HG02852 (cell line): ENCODE measurements around the gene SORBS1.

ENCODE experiments used
- ATAC-seq: cut with Tn5 transposase; IDR thresholded peaks from one replicate; pipeline ENCODE4 v1.9.1; 2021; ENCODE audit warnings: mild to moderate bottlenecking, moderate library complexity; ENCODE audit not compliant: unreplicated experiment

The SORBS1 gene

DNA sequence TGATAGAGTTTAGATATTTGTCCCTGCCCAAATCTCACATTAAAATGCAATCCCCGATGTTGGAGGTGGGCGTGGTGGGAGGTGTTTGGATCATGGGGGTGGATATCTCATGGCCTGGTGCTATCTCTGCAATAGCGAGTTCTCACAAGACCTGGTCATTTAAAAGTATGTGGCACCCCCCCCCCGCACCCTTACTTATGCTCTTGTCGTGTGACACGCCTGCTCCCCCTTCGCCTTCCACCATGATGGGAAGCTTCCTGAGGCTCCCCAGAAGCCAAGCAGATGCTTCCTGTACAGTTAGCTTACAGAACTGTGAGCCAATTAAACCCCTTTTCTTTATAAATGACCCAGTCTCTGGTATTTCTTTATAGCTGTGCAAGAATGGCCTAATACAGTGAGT is 118.8 kb downstream of the SORBS1 start:
- ATAC-seq: no peak

DNA sequence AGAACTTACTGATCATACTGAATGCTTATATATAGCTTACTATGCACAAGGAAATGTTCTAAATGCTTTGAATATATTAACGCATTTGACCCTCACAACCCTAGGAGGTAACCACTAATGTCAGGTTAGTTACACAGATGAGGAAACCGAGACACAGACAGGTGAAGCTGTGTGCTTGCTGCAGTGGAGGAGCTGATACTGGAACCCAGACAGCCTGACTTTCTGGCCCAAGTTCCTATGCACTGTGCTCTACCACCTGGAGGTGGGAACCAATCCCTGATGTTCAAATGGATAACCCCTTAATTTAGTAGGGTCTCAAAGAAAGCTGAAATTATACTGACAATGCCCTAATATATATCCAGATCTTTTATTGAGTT is 119.6 kb downstream of the SORBS1 start:
- ATAC-seq: peak; percentile 38

DNA sequence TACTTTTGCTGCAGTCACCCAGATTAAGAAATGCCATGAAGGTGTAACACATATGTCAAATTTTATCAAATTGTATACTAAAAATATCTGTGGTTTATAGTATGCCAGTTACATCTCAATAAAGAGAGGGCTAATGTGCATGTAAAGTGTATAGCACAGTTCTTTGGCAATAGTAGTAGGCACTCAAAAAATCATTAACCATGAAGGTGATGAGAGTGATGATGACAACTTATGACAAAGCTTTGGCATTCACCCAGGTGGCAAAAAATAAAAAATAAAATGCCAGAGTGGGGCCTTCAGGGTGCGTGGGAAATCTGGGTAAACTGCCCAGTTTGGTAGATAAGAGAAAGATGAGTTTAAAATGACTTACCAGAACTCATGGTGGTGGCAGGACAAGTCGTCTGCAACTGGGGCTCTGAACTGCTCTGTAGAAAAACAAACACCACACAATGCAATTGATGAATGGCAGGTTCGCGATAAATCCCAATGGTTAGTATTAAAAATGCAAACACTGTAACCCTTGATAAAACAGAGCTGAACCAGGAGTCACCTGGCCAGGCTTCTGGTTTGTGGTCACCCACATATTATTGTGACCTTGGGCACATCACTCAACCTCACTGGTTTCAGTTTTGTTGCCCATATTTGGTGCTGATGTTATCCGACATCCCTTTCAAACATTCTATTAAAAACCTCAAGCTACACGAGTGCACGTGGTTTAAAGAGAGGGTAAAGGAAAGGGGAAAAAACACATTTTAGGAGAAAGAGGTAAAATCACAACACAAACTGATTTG is 120.2 kb downstream of the SORBS1 start:
- peak; percentile 85 for ATAC-seq

DNA sequence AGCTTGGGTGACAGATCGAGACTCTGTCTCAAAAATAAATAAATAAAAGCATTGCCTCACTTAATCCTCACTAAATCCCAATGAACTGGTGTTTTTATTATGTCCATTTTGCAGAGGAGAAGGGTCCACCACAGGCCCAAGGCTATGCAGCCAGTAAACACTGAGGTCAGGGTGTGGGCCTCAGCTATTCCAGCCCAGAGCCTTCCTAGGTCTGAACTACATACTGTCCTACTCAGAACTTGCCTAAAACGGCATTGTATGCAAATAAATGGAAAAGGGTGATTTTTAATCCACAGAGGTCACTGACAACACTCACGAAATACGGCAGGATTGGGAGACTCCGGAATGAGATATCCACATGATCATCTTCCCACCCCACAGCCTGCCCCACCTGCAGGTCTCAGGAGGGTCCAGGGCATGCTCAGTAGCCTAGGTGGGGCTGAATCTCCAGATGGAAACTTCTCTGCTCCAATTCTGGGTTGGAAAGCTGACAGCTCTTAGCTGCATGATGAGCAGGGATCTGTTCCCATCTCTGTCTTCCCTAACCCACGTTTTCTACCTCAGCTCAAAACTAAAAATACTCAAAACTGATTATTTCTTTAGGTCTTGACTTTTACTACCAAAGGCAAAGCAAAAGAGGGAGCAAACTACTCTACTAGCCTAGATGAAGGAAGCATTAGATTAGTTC is 121.0 kb downstream of the SORBS1 start:
- ATAC-seq: no peak

DNA sequence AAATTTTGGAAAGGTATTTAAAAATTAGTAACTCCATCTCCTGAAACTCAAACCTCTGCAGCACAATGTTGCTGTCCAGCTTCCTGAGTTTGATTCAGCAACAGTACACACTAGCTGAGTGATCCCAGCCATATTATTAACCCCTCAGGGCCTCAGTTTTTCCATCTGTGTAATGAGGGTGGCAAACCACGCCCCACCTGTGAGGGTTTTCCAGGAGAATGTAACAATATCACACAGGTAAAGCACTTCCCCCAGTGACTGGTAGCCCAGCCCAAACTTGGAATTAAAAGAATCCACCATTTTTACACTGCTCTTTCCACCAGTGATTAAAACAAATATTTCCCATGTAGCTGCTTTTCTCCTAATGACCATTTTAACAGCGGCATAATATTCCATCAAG is 122.4 kb downstream of the SORBS1 start:
- no peak for ATAC-seq

DNA sequence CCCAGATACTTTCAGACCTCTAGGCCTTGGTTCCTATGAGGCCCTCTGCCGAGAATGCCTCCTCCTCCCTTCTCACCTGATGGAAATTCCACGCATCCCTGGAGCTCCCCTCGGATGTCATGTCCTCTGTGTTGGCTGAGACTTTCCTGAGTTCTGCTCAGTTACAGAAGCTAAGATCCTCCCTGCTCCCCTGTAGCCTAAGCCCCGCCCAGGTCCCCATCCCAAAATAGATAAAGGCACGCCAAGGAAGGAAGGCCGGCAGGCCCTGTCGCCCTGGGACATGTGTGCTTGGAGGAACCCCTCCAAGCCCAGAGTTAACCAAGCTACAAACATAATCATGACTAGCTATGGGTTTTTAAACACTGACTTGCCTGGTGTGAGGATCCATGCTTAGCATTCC is 123.5 kb downstream of the SORBS1 start:
- no peak for ATAC-seq

DNA sequence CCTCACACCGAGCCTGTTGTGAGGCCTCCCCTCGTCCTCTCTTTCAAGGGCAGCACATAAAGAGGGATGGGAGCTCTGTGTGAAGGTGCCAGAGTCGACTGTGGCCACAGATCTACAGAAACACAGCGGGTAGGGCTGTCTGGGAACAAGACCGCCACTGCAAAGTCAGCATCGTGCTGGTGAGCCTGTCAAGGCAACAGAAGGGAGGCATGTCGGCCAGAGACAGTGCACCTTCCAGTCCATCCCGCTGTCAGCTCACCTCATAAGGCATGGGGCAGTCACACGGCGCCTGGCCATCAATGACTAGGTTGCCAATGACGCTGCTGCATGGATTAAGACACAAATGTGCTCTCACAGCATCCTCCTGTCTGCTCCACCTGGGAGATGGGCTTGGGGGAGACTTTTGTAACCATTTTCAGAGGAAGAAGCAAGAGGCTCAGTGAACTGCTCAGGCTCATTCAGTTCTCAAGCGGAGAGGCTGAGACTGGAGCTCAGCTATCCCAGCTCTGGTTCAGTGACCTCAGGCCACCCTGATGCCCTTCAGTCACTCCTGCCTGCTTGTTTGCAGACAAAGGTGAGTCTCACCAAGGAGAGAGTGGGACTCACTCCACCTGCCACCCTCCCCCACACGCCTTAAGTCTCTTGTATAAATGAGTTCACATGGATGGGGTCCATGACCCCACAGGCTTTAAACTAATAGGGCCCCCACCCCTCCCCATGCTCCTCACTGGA is 125.5 kb downstream of the SORBS1 start:
- no peak for ATAC-seq

DNA sequence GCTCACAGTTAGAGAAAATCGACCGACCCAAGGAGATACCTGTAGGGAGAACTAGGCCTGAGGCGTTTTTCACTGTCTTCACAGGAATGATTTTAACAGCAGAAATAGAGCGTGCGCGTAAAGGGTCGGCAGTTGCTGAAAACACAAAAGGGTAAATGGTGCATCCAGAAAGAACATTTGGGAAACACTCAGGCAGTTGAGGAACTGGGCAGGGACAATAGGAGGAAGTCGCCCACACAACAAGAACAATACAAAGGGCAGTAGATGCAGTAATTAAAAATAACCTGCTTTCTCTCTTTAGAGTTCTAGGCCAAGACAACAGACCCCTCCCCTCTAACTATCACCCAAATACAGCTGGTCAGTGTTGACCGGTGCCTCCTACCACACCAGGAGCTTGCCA is 126.6 kb downstream of the SORBS1 start:
- no peak for ATAC-seq

DNA sequence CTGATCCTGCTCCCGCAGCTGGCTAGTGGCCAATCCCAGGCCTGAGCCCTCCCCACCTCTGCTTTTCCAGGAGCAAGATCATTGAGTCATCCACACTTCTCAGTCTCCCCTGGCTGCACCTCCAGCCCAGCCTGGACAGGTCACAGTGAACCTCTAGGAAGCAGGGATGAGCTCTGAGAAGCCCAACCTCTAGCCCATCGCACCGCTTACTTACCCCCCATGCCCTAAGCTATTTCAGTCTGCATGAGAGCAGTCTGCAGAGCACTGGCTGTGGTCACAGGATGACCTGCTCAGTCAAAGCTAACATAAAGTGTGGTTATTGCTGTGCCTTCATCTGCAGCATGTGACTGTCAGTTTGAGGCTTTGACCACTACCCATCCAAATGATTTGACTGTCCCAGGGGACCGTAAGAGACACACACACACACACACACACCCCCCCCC is 129.2 kb downstream of the SORBS1 start:
- ATAC-seq: peak; percentile 84

DNA sequence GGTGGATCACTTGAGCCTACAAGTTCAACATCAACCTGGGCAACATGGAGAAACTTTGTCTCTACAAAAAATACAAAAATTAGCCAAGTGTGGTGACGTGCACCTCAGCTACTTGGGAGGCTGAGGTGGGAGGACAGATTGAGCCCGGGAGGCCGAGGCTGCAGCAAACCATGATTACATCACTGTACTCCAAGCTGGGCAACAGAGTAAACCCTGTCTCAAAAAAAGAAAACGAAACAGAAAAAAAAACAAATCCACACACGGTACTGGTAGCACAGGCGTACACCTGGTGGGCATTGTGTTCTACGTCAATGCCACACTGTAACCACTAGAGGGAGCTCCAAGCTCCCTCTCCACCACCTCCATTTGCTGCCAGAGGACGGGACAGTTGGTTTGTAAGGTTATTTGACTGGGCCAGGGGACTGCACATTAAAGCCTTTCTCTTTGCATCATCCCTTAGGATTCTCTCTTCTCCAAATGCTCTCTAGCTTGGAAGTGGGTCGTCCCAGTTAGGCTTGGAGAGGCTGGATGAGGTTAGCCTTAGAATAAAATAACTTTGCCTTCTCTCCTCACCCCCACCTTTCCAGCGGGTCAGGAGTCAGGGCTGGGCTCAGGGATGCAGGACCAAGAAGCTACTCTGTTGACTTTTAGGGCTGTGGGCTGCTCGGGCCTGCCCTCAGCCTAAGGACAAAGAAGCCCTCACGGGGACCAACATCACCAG is 130.8 kb downstream of the SORBS1 start:
- peak; percentile 67 for ATAC-seq

DNA sequence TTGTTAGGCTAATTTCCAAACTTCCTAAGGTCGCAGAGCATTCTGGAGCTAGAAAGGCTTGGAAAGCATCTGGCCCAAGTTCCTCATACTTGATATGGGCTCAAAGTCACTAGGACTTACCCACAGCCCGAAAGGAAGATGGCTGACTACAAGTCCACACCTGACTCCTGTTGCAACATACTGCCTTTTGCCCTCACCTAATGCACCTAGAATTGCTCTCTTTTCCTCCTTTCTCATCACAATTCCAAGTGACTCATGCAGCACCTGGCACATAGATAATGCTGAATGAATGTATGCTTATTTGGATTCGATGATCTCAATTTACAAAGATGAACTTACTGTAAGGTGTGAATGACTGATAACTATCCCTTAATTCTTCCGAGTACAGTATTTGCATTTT is 131.5 kb downstream of the SORBS1 start:
- no peak for ATAC-seq

DNA sequence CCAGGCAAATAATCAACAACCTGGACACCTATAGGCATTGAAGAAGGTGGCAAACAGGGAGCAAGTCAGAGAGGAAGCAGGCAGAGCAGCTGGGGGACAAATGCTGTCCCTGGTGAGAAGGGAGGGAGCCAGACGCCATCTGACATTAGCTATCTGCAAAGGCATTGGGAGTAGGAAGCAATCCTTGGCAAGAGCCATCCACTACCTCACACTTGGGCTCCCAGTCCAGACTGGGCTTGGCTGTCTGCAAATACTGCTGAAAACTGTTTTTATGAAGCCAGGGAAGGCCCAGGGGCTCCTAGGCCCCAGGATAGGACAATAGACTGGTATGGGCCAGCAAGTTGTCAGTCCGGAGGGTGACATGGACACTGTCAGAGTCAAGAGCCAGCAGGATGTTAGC is 132.5 kb downstream of the SORBS1 start:
- no peak for ATAC-seq

DNA sequence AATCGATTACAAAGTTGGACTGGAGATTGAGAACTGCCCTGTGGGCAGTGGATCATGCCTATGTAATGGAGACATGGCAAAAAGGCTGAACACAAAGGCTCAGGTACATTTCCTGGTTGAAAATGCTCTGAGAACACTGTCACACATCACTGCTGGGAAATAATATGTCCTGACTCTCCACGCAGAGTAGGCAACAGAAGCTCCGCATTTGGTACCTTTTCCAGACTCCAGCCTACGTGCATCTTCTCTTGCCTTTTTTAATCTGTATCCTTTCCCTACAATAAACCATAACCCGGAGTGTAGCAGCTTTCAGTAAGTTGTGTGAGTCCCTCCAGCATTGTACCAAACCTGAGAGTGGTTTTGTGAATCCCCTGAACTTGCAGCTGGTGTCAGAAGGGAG is 134.7 kb downstream of the SORBS1 start:
- ATAC-seq: no peak

DNA sequence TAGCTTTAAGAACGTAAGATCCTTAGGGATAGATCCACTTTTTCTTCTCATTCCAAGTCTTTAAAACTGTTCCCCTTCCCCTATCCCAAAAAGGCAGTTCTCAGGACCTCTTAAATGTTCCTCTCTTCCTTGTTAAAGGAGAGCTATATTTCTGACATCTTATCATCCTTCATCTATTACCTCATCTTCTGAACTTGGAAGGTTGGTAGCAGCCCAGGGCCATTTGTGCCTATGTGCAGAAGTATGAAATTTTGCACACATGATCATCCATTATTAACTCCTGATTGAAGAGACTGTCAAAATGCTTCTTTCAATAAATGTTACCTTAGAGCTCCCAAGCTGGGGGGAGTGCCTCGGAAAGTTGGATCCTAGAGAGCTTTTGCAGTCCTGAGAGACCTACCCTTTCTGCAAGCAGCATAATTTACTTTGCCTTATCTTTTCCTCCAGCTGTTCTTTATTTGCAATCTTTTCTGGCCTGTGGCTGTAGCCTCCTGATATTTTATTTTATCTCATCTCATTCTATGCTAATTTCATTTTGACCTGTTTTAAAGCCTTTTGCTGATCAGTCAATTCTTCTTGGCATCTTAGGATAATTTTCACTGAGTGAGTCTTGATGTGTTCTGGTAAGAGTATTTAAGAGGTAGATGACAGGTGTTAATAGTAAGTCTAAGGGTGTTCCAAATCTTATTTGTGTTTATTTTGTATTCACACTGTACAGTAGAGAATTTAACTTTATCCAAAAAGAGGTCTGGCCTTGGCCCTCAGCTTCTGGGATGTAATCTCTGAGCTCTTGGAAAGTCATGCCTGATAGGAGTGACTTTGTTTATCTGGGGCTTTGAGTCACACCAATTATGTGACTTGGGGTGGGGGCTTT is 135.3 kb downstream of the SORBS1 start:
- no peak for ATAC-seq

DNA sequence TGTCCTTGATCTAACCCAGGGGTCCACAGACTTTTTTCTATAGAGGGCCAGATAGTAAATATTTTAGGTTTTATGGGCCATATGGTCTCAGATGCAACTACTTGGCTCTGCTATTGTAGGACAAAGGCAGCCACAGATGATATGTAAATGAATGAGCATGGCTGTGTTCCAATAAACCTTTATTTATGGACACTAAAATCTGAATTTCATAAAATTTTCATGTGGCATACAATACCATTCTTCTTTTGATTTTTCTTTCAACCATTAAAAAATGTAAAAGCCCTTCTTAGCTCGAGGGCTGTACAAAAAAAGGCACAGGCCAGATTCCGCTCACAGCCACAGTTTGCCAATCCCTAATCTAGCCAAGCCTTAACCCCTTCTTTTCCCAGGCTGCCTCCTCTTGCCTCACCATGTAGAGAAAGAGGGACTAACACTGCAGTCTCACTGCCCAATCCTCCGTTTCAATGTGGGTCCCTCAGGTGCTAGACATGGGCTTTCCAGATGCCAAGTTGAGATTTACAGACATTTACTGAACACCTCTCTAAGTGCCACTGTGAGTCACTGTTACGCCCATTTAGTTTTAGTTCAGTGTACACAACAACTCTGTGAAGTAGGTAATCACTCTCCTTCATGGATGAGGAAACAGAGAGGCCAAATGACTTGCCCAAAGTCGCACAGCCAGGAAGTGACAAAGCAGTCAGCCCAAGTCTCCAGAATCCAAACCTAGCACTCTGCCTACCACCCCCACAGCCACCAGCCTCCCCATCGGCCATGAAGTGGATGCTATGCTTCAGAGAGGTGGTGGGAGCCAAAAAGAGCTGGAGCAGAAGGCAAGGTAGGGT is 137.8 kb downstream of the SORBS1 start:
- ATAC-seq: no peak

DNA sequence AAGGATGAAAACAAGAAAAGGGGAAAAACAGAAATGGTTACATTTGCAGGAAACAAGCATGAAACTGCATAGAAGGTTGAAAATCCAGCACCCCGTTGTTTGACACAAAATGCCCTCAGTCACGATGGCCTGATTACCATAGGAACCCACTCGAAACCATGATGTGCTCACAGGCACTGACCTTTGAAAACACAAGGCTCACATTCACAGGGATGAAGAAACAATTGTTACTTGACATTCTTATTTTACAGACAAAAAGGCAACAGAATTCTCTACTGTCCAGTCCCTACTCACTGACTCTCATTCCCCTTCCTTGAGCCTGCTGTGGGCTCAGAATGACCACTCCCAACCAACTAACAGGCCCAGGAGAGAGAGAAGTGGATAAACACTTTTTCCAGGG is 138.9 kb downstream of the SORBS1 start:
- no peak for ATAC-seq

DNA sequence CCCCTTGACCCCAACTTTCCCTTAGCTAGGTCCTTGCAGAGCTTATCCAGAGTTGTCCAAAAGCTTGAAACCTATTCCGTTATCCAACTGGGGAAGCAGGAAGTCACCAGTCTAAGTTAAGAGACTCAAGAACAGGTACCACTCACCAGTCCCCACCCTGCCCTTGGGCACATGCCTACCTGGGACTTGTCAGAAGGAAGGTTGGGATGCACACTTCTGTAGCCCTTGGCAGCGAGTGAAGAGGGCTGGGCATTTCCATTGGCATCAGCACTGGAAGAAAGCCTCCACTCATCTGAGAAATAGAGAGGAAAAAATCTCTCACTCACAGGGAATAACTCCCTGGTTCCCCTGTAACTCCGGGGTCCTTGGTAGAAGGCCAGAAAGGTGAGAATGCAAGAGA is 139.4 kb downstream of the SORBS1 start:
- ATAC-seq: no peak

DNA sequence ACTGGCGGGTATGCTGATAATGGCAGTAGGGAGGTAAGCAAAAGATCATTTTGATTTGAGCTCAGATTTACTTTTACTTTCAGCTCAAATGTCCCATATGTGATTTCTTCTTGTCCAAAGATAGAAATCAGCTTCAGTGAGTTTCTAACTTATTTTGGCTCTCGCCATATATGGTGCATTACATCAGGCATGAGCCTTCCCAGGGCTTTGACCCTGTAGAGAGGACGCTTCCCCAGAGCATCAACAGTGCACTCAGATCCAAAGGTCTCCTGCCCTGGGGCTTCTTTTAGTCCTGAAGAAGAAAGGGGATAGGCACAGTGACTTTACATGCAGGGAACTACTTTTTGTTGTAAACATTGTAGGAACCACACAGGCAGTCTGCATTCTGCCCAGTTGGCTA is 141.8 kb downstream of the SORBS1 start:
- no peak for ATAC-seq

DNA sequence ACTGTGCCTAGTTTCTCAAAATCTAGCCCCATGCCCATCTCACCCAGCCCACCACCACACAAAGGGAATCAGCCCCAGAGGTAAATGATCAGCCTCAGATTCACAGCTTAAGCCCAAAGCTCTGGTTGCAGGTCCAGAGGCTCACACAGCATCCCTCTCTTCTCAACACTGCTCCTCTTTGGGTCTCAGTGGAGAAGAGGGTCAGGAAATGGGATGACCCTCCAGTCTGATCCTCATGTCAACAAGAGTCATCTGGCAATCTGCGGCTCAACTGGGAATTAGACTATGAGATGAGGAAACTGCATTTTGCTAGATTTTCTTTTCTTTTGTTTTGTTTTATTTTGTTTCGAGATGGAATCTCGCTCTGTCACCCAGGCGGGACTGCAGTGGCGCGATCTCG is 144.2 kb downstream of the SORBS1 start:
- ATAC-seq: no peak
